Cardiac fibroblast (primary cell): ENCODE results near the gene KRT5.

ENCODE experiments used
- DNase-seq, 2 donors: peaks; one replicate each; pipeline versions ENCODE4 v3.0.0 to v3.0.0-alpha.2; 2010; ENCODE audit warnings: low read depth in 2 of 2
- H3K4me3 ChIP-seq, 2 donors: replicated peaks in 1 of 2; 1 replicate in 1 of 2; 2 replicates in 1 of 2; pipeline ENCODE4 v1.5.1; 2011; ENCODE audit warnings: low read depth in 2 of 2, low read length in 2 of 2, mild to moderate bottlenecking in 2 of 2, moderate library complexity in 1 of 2
- TF ChIP-seq, protein P1 (sequence below): IDR thresholded peaks from one replicate; pipeline ENCODE4 v1.5.1; 2011; ENCODE audit warnings: low read depth, mild to moderate bottlenecking, low read length, inconsistent platforms

Gene KRT5

DNA sequence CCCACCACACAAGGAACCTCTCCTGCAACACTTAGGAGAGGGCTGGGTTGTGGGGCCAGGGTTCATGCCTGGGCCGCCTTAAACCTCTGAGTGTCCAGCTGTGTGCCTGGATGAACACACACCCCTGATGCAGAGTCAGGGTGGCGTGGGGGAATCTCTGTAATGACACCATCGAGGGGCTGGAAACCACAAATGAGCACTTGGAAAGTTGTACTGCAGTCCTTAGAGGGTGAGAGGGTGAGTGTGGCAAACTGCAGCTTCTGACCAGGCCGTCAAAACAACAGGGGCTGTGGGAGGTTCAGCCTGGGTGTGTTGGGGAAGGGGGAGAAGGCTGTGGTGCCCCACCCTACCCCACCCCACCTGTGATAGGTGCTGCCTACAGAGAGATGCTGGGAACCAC, 12.4 kb upstream of the KRT5 start:
- TF ChIP-seq, protein P1, sequence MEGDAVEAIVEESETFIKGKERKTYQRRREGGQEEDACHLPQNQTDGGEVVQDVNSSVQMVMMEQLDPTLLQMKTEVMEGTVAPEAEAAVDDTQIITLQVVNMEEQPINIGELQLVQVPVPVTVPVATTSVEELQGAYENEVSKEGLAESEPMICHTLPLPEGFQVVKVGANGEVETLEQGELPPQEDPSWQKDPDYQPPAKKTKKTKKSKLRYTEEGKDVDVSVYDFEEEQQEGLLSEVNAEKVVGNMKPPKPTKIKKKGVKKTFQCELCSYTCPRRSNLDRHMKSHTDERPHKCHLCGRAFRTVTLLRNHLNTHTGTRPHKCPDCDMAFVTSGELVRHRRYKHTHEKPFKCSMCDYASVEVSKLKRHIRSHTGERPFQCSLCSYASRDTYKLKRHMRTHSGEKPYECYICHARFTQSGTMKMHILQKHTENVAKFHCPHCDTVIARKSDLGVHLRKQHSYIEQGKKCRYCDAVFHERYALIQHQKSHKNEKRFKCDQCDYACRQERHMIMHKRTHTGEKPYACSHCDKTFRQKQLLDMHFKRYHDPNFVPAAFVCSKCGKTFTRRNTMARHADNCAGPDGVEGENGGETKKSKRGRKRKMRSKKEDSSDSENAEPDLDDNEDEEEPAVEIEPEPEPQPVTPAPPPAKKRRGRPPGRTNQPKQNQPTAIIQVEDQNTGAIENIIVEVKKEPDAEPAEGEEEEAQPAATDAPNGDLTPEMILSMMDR, result no peak
- no peak for DNase-seq
- no peak overlapping the region for H3K4me3 ChIP-seq

DNA sequence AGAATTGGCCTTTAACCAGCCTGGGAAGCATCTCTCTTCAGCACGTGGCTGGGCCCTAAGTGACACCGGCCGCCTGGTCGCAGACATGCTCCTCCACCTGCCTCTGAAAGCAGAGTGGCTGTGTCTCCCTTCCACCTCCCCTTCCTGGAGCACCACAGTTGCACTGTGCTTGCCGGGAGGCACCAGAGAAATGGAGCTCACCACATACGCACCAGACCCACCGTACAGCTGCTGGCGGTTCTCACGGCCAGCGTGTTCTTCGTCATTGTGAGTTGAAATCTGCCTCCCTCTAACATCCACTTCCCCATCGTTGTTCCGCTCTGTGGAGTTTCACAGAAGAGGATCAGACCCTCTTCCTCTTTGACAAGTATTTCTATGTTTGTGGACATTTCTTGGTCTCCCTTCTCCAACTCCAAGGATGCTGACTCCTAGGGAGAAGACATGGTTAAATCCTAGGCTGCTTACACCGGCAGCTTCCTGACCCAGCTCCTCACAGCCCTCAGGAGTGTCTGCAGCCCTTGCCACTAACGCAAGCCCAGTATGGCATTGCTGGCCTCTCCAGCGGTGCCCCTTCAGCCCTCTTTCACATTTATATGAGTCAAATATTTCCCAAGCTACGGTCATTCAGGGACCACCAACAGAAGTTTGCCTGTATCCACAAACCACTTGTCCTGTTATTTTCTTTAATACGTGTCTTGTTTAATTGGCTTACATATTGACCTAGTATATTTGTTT, 11.5 kb upstream of the KRT5 start:
- TF ChIP-seq, protein P1, result no peak
- no peak for DNase-seq
- no peak overlapping the region for H3K4me3 ChIP-seq

DNA sequence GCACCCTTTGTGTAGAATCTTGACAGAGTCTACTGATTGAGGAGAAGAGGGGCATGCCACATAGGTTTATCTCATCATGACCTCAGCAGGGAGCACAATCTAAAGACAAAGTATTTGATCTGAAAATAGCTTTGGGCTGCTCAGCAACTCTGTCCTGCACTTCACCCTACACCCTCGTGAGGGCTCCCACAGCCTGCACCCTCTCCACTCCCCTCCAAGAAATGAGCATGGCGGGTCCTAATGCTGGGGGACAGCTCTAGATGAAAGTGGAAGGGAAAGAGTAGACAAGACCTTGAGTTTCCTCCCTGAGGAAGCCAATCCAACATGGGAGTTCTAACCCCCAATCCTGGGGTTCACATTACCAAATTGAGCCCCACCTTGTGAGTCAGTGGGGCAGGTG, 10.7 kb upstream of the KRT5 start:
- TF ChIP-seq, protein P1, result no peak
- DNase-seq, result no peak
- H3K4me3 ChIP-seq, result no peak overlapping the region

DNA sequence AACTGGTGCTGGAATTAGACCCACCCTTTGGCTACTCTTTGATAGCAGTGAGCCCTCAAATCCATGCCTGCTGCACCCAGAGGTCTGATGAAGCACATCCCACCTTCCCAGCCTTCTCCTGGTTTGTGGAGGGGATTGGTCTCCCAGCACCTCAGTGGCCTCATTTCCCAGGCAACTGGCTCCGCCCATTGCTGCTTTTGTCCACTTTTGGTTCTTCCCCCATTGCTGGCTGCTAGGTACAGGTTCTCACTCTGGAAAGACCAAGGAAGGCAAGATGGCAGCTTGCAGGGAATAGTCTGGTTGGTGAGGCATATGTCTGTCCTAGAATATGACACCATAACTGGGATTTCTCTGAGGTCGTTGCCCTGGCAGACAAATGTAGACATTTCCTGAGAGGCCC, 10.2 kb upstream of the KRT5 start:
- no peak overlapping the region for H3K4me3 ChIP-seq
- no peak for DNase-seq
- TF ChIP-seq, protein P1, result no peak

DNA sequence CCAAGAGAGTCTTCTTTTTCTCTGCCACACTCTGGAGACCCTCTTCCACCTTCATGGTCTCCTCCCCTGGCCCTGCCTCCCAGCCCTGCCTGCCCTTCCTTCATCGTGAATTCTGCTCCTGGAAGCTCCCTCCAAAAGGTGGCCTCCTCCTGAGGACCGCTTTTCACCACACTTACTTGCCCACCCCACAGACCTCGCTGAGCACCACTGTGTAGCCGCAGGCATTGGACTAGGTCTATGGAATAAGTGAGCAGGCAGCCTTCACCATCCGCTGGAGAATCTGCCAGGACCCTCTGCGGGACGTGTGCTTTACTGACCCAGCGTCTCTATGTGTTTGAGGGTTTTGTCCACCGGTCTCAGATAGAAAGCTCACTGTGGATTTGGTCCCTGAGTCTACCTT, 9.7 kb upstream of the KRT5 start:
- TF ChIP-seq, protein P1, result no peak
- no peak for DNase-seq
- H3K4me3 ChIP-seq, result no peak overlapping the region

DNA sequence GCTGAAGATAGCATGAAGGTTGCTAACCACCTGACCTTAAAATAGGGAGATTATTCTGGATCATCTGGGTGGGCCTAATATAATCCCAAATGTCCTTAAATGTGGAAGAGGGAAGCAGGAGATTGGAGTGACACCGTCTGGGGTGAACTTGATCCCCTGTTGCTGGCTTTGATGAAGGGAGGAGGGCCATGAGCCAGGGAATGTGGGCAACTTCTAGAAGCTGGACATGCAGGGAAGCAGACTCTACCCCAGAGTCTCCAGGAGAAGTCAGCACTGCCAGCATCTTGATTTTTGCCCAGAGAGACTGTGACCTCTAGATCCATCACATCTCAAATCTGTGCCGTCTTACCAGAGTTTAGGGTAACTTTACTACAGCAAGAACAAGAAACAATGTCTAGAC, 9.2 kb upstream of the KRT5 start:
- TF ChIP-seq, protein P1, result no peak
- H3K4me3 ChIP-seq, result no peak overlapping the region

DNA sequence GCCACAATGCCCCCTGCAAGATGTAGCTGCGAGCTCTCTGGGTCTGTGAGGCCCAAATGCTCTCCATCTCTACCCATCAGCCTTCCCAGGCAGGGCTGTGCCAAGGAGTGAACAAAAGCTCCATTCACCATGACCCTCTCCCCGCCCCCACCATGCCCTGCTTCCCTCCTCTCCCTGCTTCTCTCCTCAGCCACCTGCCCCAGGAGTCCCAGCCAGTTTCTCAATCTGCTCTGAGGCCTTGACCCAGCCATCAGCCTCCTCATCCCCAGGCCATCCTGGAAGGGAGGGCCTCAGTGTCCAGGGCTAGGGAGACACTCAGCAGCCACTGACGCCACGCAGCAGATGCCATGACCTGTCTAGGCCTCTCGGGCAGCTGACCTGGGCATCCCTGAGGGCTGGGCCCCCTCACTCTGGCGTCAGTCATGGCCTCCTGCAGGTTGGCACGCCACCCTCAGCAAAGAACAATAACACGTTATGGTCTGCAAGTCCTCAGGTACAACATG, 8.5 kb upstream of the KRT5 start:
- TF ChIP-seq, protein P1, result no peak
- DNase-seq, result no peak
- H3K4me3 ChIP-seq, result no peak overlapping the region

More for the DNA sequence above, 9.2 kb upstream of the KRT5 start:
- no peak for DNase-seq
